Measurements from ENCODE around the gene ZCCHC4.

DNA sequence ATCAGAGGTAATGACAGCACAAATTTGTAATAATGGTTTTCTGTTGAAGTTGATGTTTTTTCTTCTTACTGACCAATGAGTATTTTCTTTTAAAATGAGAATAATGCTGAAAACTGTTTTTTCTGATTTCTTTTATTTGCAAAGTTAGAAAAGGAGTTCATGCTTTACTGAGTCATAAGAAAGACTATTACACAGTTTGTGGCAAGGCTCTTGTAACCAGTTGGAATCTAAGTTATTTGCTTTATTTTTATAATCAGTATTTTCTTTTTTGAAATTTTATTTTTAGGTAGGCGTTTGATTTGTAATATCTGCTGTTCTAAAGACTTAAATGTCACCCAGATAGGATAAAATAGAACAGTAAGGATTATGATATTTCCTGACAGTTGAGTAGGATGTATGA, 89.9 kb downstream of the ZCCHC4 start:
- TF ChIP-seq POLR2A (IDR thresholded peaks at IDR 0.05) (no peak), EP300 (IDR thresholded peaks at IDR 0.05) (no peak)
- TF ChIP-seq, protein P1, sequence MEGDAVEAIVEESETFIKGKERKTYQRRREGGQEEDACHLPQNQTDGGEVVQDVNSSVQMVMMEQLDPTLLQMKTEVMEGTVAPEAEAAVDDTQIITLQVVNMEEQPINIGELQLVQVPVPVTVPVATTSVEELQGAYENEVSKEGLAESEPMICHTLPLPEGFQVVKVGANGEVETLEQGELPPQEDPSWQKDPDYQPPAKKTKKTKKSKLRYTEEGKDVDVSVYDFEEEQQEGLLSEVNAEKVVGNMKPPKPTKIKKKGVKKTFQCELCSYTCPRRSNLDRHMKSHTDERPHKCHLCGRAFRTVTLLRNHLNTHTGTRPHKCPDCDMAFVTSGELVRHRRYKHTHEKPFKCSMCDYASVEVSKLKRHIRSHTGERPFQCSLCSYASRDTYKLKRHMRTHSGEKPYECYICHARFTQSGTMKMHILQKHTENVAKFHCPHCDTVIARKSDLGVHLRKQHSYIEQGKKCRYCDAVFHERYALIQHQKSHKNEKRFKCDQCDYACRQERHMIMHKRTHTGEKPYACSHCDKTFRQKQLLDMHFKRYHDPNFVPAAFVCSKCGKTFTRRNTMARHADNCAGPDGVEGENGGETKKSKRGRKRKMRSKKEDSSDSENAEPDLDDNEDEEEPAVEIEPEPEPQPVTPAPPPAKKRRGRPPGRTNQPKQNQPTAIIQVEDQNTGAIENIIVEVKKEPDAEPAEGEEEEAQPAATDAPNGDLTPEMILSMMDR (IDR thresholded peaks at IDR 0.05) = no peak
